Adrenal gland (tissue), 12 donors: Measurements from ENCODE around the gene RPL41. TPM values are rescaled to one million over a fixed set of nuclear protein-coding genes. Genes with fewer than 3 reads are reported as not detected.
"Not testable (repeated sequence)": the region's sequence is repeated elsewhere in the genome, so short reads cannot be mapped to it uniquely, and the experiment has no call there.

Experiments
- DNase-seq, 7 donors: peaks; one replicate each; pipeline ENCODE4 v3.0.0-alpha.2; 2019 to 2020
- H3K27ac ChIP-seq, 5 donors: fragments of 200-600 bp; sonication (generic) in 4 of 5; 1 replicate in 3 of 5; 2 replicates in 2 of 5; pipeline versions ENCODE4 v1.5.1 to v1.8.0; 2016 to 2020; ENCODE audit warnings: mild to moderate bottlenecking in 1 of 5
- H3K27me3 ChIP-seq: fragments of 200-600 bp; 2 replicates; pipeline ENCODE4 v1.8.0; 2021
- H3K36me3 ChIP-seq, 2 donors: fragments of 200-600 bp; replicated peaks in 1 of 2; 1 replicate in 1 of 2; 2 replicates in 1 of 2; pipeline versions ENCODE4 v1.5.1 to v1.8.0; 2018 to 2022
- H3K4me1 ChIP-seq, 2 donors: fragments of 200-600 bp; replicated peaks in 1 of 2; 1 replicate in 1 of 2; 2 replicates in 1 of 2; pipeline versions ENCODE4 v1.5.1 to v1.8.0; 2018 to 2021
- H3K4me3 ChIP-seq, 4 donors: fragments of 200-600 bp; sonication (generic) in 3 of 4; one replicate each; pipeline ENCODE4 v1.5.1; 2016 to 2018
- H3K9me3 ChIP-seq, 3 donors: fragments of 200-600 bp; sonication (generic) in 1 of 3; replicated peaks in 1 of 3; 1 replicate in 2 of 3; 2 replicates in 1 of 3; pipeline versions ENCODE4 v1.5.1 to v1.8.0; 2016 to 2021
- CTCF ChIP-seq, 6 experiments: fragments of 450-650 bp in 4 of 6; fragments of 200-600 bp in 2 of 6; sonication (generic) in 1 of 6; IDR thresholded peaks; 1 replicate in 5 of 6; 2 replicates in 1 of 6; pipeline versions ENCODE4 v1.5.1 to v1.8.0; 2016 to 2021; ENCODE audit warnings: antibody characterized with exemption in 6 of 6, mild to moderate bottlenecking in 2 of 6, moderate library complexity in 1 of 6
- POLR2A ChIP-seq, 2 donors: fragments of 450-650 bp; IDR thresholded peaks; one replicate each; pipeline ENCODE4 v1.6.1; 2017; ENCODE audit warnings: antibody characterized with exemption in 2 of 2, mild to moderate bottlenecking in 2 of 2, moderate library complexity in 1 of 2
- WGBS, 4 donors: extraction: QIAGEN DNeasy Blood & Tissue Kit in 2 of 4; methylation state at CpG; one replicate each; pipeline versions ENCODE4 v1.1.5 to v1.1.7; 2013 to 2017; 5-methylcytosine and 5-hydroxymethylcytosine counted together
- intact Hi-C, 2 donors: fragments of 100-400 bp; cut with DNase I; formaldehyde crosslinking; loops; one replicate each; pipeline versions ENCODE4 v1.14.1 to v1.15.0; 2022 to 2023
- polyA plus RNA-seq, 3 donors: library from polyadenylated mRNA; stranded (reverse); fragments of 200-250 nt in 2 of 3; fragments of 350-450 nt in 1 of 3; fragmentation: Illumina TruSeq in 1 of 3; extraction: RNeasy Lipid Tissue Mini Kit (QIAGEN cat#74804) in 1 of 3; gene quantifications; one replicate each; pipeline ENCODE4 v1.2.3, GENCODE V29; 2013 to 2014
- total RNA-seq, 9 donors: library from RNA; depleted of rRNA in 4 of 9; stranded (reverse); fragments of >200 nt in 4 of 9; fragments of 120-200 nt in 1 of 9; fragmentation: NEBNext Ultra II Directional in 1 of 9; extraction: Animal tissue kit (Norgen Biotek cat#: 25700) in 1 of 9; gene quantifications; one replicate each; pipeline versions ENCODE4 v1.1.0 to v1.2.4, GENCODE V29; 2013 to 2023
- donor health status: healthy with polysubstance abuse.
- donor health status: Bipolar disorder and iron deficiency.
- donor health status: DM: yes; HTN: yes; CAD: no.
- donor health status: DM: no; HTN: no; CAD: no.
- donor health status: DM: no; HTN: no; CAD: no.
- donor health status: DM: yes; HTN: yes; CAD: no.

RPL41 gene
- total and polyA plus RNA-seq, 12 donors: 1,635 to 6,204 (median 3,125) TPM

- intact Hi-C loops: no loop called here
- WGBS, 4 donors: 72 to 86% (median 78%) methylated on average over 5 of the region's 5 CpGs
- Histone ChIP-seq H3K27ac (no peak overlapping the region), H3K4me3 (no peak overlapping the region), H3K4me1 (peaks cover 0 to 3% of the 10 kb centered on the region in 2 donors), H3K36me3 (no peaks in the 10 kb centered on the region), H3K9me3 (no peaks in the 10 kb centered on the region), H3K27me3 (no peaks in the 10 kb centered on the region)
- TF ChIP-seq POLR2A (IDR thresholded peaks at IDR 0.05) (no peak), CTCF (IDR thresholded peaks at IDR 0.05) (no peak)
- no peak for DNase-seq
These were observed 42.0 kb upstream of the RPL41 start for GRCh38 chr12:56074396-56074795.

GRCh38 chr12:56077966-56078365 is 38.5 kb upstream of the RPL41 start:
- H3K4me3 ChIP-seq, H3K27me3 ChIP-seq, DNase-seq, intact Hi-C loops, H3K9me3 ChIP-seq, H3K36me3 ChIP-seq, H3K27ac ChIP-seq: not testable (repeated sequence)
- peaks cover 7 to 11% of the 10 kb centered on the region in 2 donors for H3K4me1 ChIP-seq
- 79 to 90% (median 84%) methylated on average over 8 to 9 of the region's 9 CpGs for WGBS, 4 donors

- Histone ChIP-seq H3K36me3 (no peaks in the 10 kb centered on the region), H3K27me3 (no peaks in the 10 kb centered on the region), H3K9me3 (no peaks in the 10 kb centered on the region), H3K4me1 (peaks cover 7 to 11% of the 10 kb centered on the region in 2 donors), H3K4me3 (no peak overlapping the region), H3K27ac (peak overlapping the region in 2 of 5 donors; percentile 80 to 81)
- no peak for DNase-seq
- WGBS, 4 donors: 95 to 100% (median 100%) methylated on average over 1 of the region's 1 CpG
- intact Hi-C loops: no loop called here
- no peak for TF ChIP-seq POLR2A (IDR thresholded peaks at IDR 0.05)
- TF ChIP-seq CTCF (IDR thresholded peaks at IDR 0.05): no peak
These were observed 38.0 kb upstream of the RPL41 start for GRCh38 chr12:56078427-56078826.

- Histone ChIP-seq H3K27ac (peak overlapping the region in 3 of 5 donors; percentile 70 to 81 (median 80)), H3K27me3 (no peaks in the 10 kb centered on the region), H3K9me3 (no peaks in the 10 kb centered on the region), H3K4me1 (peaks cover 7 to 11% of the 10 kb centered on the region in 2 donors), H3K4me3 (peak overlapping the region in 3 of 4 donors; percentile 4 to 53 (median 43)), H3K36me3 (no peaks in the 10 kb centered on the region)
- WGBS, 4 donors: 1 to 2% (median 1%) methylated on average over 10 to 50 of the region's 50 CpGs
- intact Hi-C loops: no loop called here
- DNase-seq: peak; percentile 82 to 95 (median 94)
- peak; percentile 71 to 84 (median 78) for TF ChIP-seq CTCF (IDR thresholded peaks at IDR 0.05)
- peak in 1 of 2 donors; percentile 51 for TF ChIP-seq POLR2A (IDR thresholded peaks at IDR 0.05)
These were observed 37.3 kb upstream of the RPL41 start for GRCh38 chr12:56078931-56079722.
